HG03469 (cell line): ENCODE measurements around the gene CPT1C.

Source experiments
- ATAC-seq: cut with Tn5 transposase; IDR thresholded peaks from one replicate; pipeline ENCODE4 v1.9.1; 2021; ENCODE audit warnings: mild to moderate bottlenecking, moderate library complexity, moderate number of reproducible peaks; ENCODE audit not compliant: unreplicated experiment

CPT1C gene

DNA sequence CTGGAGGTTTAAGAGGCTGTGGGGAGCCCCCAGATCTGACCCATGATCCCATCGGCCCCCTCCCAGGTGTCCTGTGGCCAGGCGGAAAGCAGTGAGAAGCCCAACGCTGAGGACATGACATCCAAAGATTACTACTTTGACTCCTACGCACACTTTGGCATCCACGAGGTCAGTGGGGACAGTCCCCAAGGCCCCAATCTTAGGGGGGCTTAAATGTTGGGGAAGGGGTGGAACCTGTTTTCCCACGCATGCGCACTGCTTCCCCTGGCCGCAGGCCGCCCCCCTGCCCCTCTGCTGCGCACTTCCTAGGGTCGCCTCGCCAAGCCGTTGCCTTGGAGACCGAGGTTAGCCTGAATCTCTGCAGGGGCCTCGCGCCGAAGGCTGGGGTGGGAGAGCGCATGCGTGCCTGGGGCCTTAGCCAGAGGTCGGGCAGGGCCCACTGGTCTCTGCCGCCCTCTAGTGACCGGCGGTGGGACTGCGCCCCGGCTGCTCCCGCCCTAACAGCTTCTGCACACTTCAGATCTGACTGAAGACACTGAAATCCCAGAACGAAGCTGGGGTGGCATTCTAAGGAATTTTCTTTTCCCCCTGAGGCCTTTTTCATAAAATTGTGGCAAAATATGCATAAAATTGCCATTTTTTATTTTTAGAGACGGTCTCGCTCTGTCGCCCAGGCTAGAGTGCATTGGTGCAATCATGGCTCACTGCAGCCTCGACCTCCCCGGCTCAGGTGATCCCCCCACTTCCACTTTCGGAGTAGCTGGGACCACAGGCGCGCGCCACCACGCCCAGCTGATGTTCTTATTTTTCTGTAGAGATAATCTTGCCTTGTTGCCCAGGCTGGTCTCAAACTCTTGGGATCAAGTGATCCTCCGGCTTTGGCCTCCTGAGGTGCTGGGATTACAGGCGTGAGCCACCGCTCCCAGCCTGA lies 10.2 kb upstream of the CPT1C start:
- ATAC-seq = no peak

GRCh38 chr19:49681830-49682229 lies 9.1 kb upstream of the CPT1C start:
- ATAC-seq = no peak

GRCh38 chr19:49682274-49682673 lies 8.6 kb upstream of the CPT1C start:
- ATAC-seq = no peak

DNA sequence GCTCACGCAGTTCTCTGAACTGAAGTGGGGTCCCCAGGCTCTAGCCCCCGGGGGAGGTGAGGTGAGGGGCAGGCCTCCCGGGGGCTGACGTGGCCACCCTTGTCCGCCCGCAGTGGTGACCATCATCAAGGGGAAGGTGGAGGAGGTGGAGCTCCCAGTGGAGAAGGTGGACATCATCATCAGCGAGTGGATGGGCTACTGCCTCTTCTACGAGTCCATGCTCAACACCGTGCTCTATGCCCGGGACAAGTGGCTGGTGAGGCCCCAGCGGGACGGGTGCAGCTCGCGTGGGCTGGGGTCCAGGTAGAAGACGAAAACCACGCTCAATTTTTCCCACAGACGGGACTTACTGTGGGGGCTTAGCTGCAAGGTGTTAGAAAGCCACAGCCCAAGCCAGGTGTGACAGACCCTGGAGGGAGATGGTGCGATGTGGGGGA lies 7.1 kb upstream of the CPT1C start:
- no peak for ATAC-seq

DNA sequence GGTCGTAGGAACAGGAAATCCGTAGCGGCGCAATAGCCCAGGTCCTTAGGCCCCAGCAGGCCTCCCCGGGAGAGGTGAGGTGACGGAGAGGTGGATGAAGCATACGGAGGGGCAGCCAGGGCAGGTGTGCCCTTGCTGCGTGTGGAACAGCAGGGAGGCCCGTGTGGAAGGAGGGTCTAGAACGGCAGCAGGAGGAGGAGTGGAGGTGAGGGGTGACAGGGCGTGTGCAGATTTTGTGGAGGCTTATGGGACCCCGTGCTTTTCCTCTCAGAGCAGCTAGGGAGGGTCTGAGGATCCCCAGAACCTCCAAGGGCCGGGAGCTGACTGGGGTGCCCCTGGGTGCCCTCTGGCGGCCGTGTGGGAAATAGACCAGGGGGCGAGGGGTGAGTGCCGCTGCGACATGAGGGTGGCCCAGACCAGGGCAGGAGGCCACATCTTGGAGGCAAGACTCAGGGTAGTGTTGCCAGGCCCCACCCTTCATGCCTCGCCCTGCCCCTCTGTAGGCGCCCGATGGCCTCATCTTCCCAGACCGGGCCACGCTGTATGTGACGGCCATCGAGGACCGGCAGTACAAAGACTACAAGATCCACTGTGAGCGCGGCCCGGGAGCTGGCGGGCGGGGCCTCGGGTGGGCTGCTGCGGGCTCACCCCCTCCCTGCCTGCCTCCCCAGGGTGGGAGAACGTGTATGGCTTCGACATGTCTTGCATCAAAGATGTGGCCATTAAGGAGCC lies 6.5 kb upstream of the CPT1C start:
- no peak for ATAC-seq

DNA sequence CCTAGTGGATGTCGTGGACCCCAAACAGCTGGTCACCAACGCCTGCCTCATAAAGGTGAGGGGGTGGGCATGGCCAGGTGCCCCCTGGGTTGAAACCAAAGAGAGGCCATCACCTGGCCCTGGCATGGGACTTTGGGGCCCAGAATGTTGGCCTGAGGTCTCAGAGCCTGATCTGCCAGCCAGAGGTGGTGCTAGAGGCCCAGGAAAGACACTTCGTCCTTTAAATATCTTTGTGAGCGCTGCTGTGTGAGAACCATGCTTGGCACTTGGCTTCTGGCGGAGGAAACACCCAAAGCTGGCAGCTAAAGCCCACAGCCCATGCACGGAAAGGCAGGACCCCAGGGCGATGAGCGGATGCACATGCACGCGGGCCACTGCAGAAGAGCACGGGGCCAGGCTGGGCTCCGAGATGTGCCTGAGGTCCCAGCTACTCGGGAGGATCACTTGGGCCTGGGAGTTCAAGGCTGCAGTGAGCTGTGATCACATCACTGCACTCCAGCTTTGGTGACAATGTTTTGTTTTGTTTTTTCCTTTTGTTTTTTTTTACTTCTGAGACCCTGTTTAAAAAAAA lies 5.8 kb upstream of the CPT1C start:
- ATAC-seq = no peak

GRCh38 chr19:49685845-49686332 lies 5.0 kb upstream of the CPT1C start:
- ATAC-seq = no peak

DNA sequence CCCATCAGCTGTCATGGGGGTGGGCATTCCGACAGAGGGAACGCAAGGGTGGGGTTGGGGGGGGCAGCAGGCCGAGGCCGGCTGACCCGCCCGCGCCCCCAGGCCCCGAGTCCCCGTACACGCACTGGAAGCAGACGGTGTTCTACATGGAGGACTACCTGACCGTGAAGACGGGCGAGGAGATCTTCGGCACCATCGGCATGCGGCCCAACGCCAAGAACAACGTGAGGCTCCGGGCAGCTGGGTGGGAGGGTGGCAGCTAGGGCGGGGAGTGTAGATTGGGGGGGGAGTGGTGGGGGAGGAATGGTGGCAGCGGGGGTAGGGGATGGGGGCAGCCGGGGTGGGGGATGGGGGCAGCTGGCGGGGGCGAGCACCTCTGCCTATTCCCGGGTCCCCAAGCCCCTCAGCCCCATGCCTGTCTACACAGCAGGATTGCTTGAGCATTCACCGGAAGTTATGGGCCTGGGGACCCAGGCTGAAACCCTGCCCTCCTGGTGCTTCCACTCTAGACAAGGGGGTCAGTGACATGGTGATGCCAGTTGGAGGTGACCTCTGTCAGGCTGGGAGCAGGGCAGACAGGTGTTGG lies 4.3 kb upstream of the CPT1C start:
- ATAC-seq = no peak

- no peak for ATAC-seq
Observed at GRCh38 chr19:49687150-49687549, 3.8 kb upstream of the CPT1C start.

- no peak for ATAC-seq
Observed at GRCh38 chr19:49687566-49688316, 3.2 kb upstream of the CPT1C start.

GRCh38 chr19:49688531-49689132 lies 2.3 kb upstream of the CPT1C start:
- no peak for ATAC-seq

GRCh38 chr19:49689133-49690078 lies 1.5 kb upstream of the CPT1C start, which contains the start of gene ADM5:
Gene ADM5, plus strand, starts transcription at chr19:49689594. Its CDS starts 244 bp downstream, at chr19:49689838.
- no peak for ATAC-seq

DNA sequence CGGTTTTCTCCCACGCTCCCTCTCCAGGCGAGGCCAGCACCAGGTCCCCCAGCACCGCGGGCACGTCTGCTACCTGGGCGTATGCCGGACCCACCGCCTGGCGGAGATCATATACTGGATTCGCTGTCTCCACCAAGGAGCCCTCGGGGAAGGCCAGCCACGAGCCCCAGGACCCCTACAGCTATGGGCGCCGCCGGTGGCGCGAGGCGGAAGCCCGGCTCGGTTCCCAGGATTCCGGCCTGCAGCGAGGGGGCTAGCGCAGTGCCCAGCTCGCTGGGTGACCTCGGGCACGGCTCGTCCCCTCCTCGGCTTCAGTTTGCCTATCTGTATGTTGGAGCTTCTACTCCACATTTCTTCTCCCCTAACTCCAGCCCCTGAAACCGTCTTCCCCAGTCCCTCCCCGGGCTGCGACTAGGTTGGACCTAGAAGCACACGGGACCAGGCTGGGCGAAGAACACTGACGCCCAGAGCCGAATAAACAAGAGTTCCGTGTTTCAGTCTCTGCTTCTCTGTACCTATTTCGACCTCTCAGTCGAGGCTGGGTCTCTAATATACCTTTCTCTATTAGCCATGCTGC lies 749 bp upstream of the CPT1C start:
- ATAC-seq = no peak

DNA sequence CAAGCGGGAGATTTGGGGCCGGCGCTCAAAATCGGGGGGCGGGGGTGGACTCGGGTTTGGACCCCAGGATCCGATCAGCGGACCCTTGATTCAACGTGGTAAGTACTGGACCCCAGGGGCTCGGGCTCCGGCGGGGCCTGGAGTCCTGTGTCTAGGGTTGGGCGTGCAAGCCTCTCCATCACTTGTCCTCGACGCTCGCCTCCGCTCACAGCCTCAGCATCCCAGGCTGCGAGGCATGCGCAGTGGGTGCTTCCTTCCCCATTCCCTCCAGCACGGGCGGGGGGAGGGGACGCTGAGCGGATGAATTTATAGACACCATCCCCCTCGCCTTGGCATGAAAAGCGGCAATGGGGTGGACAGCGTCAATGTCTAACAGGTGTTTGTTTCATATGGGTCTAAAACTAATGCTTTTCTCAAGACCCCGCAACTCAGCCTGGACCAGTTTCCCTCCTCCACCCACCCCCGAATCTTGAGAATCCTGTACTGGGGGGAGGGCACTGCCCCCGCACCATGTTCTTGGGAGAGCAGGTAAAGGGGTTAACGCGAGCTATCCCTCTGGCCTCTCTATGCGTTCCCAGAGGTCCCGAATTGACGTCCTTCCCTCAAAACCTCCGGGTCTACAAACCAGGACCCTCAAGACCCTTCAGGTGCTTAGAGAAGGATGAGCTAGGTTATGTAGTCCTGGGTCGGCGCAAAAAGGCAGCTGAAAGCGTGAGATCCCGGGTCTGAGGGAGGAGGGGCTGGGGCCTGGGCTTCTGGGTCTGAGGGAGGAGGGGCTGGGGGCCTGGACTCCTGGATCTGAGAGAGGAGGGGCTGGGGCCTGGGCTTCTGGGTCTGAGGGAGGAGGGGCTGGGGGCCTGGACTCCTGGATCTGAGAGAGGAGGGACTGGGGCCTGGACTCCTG lies 579 bp downstream of the CPT1C start:
- ATAC-seq = no peak

GRCh38 chr19:49692147-49692506 lies 1.2 kb downstream of the CPT1C start:
- no peak for ATAC-seq

DNA sequence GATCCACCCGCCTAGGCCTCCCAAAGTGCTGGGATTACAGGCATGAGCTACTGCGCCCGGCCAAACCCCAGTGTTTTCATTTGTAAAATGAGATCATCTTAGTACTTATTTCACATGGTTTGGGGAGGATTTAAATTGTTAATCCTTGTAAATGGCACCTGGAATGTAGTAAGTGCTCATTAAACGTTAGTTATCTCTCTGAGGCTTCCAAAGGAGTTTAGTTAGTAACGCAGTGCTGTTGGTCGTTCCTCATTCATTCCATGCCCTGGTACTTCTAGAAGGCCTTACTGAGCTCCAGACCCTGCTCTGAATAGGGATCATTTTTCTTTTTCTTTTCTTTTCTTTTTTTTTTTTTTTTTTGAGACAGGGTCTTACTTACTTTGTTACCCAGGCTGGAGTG lies 5.2 kb downstream of the CPT1C start:
- ATAC-seq = no peak

GRCh38 chr19:49696865-49697264 lies 5.9 kb downstream of the CPT1C start:
- no peak for ATAC-seq

GRCh38 chr19:49699364-49699763 lies 8.4 kb downstream of the CPT1C start:
- no peak for ATAC-seq
